ENCODE data around the gene COMT.
"Not testable (repeated sequence)": the region's sequence is repeated elsewhere in the genome, so short reads cannot be mapped to it uniquely, and the experiment has no call there.

Gene COMT

GRCh38 chr22:19929586-19930550, 11.7 kb upstream of the COMT start:
- TF ChIP-seq, protein P1, sequence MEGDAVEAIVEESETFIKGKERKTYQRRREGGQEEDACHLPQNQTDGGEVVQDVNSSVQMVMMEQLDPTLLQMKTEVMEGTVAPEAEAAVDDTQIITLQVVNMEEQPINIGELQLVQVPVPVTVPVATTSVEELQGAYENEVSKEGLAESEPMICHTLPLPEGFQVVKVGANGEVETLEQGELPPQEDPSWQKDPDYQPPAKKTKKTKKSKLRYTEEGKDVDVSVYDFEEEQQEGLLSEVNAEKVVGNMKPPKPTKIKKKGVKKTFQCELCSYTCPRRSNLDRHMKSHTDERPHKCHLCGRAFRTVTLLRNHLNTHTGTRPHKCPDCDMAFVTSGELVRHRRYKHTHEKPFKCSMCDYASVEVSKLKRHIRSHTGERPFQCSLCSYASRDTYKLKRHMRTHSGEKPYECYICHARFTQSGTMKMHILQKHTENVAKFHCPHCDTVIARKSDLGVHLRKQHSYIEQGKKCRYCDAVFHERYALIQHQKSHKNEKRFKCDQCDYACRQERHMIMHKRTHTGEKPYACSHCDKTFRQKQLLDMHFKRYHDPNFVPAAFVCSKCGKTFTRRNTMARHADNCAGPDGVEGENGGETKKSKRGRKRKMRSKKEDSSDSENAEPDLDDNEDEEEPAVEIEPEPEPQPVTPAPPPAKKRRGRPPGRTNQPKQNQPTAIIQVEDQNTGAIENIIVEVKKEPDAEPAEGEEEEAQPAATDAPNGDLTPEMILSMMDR (conservative IDR thresholded peaks at IDR 0.05; ENCODE audit: control insufficient read depth, insufficient read depth, low read depth, low read length), result no peak
- DNase-seq (ENCODE audit: low read depth), result no peak
- no peak overlapping the region for H3K4me3 ChIP-seq (ENCODE audit: control insufficient read depth, low read depth, low read length)

GRCh38 chr22:19930551-19931486, 10.8 kb upstream of the COMT start:
- TF ChIP-seq, protein P1 (conservative IDR thresholded peaks at IDR 0.05; ENCODE audit: control insufficient read depth, insufficient read depth, low read depth, low read length), result no peak
- no peak overlapping the region for H3K4me3 ChIP-seq (ENCODE audit: control insufficient read depth, low read depth, low read length)
- DNase-seq (ENCODE audit: low read depth), result no peak

DNA sequence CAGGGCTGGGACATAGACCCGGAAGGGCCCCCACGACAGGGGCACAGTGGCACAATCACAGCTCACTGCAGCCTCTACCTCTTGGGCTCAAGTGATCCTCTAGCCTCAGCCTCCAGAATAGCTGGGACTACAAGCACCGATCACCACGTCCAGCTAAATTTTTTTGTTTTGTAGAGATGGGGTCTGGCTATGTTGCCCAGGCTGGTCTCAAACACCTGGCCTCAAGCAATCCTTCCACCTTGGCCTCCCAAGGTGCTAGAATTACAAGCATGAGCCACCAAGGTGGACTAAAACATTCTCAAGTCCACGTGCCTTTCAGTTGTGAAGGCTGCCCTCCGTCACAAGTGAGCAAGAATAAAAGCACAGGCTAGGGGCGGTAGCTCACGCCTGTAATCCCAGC, 10.1 kb upstream of the COMT start:
- TF ChIP-seq, protein P1 (conservative IDR thresholded peaks at IDR 0.05; ENCODE audit: control insufficient read depth, insufficient read depth, low read depth, low read length), result no peak
- no peak overlapping the region for H3K4me3 ChIP-seq (ENCODE audit: control insufficient read depth, low read depth, low read length)
- DNase-seq (ENCODE audit: low read depth), result no peak

GRCh38 chr22:19932367-19933206, 9.0 kb upstream of the COMT start:
- DNase-seq (ENCODE audit: low read depth), result no peak
- H3K4me3 ChIP-seq (ENCODE audit: control insufficient read depth, low read depth, low read length), result no peak overlapping the region
- TF ChIP-seq, protein P1 (conservative IDR thresholded peaks at IDR 0.05; ENCODE audit: control insufficient read depth, insufficient read depth, low read depth, low read length), result no peak

DNA sequence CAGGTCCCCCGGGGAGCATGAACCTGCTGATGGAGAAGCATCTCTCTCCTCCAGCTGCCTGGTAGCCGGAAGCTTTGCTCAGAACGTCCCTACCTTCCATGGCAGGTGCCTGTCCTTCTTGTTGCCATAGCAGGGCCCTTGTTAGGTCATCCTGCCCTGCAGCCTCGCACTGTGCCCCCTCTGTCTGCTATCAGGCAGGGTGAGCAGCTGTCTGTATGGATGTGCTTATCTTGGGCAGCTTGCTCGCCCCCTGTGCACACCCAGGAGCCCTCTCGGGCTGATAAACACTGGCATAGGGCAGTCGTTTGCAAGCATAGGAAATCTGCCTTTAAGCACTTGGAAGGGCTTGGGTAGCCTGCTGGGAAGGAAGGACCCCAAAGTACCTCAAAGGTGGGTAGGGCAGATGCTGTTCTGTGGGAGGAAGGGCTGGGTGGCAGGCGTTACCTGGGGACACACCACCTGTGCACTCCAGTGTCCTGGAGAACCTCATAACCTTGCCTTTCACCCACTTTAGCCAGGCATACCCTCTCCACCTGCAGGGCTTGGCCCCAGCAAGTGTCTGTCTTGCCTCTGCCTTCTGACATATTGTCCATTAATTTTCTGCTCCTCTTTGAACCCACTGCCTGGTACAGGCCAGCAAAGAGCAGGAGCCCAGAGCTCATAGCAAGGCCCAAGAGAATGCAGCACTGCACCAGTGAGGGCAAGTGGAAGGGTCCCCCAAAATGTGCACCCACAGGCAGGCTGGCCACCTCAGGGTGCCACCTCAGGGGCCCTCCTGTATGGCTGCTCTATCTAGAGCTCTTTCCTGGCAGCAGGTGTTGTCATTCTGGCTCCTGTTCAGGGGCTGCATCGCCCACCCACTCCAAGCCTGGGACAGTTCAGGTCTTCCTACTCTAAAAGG, 8.0 kb upstream of the COMT start:
- H3K4me3 ChIP-seq (ENCODE audit: control insufficient read depth, low read depth, low read length), result no peak overlapping the region
- no peak for DNase-seq (ENCODE audit: low read depth)
- TF ChIP-seq, protein P1 (conservative IDR thresholded peaks at IDR 0.05; ENCODE audit: control insufficient read depth, insufficient read depth, low read depth, low read length), result no peak

GRCh38 chr22:19935123-19935718, 6.4 kb upstream of the COMT start:
- not testable (repeated sequence) for DNase-seq (ENCODE audit: low read depth); H3K4me3 ChIP-seq (ENCODE audit: control insufficient read depth, low read depth, low read length)

Data from fibroblast of mammary gland (primary cell).